Heart left ventricle (tissue), 13 donors: Measurements from ENCODE around the gene GSX1.

ENCODE experiments used
- CTCF ChIP-seq, 12 donors: fragments of 200-600 bp; sonication (generic) in 4 of 12; IDR thresholded peaks; one replicate each; pipeline versions ENCODE4 v1.5.0 to v1.8.0; 2018 to 2022; ENCODE audit warnings: antibody characterized with exemption in 12 of 12, mild to moderate bottlenecking in 5 of 12
- POLR2A ChIP-seq, 2 donors: fragments of 450-650 bp; IDR thresholded peaks; one replicate each; pipeline ENCODE4 v1.6.1; 2017; ENCODE audit warnings: antibody characterized with exemption in 2 of 2, mild to moderate bottlenecking in 2 of 2, moderate library complexity in 2 of 2
- donor health status: ischemic (EF 13 %, LVEDD 7.1; RV severe dilation, severe dysfunction).
- donor health status: DM: no; HTN: yes; CAD: no.
- donor health status: DM: no; HTN: no; CAD: no.
- donor health status: ischemic (EF 25% LVEDD 6.9; RV normal size, moderate dysfunction).
- donor health status: ischemic (EF 25% LVEDD 5.7; RV mildly dilated, moderate dysfunction).
- donor health status: ischemic (EF 35%, LVEDD 5.7; RV mildly dilated, moderate dysfunction).
- donor health status: nonischemic (EF 11% LVEDD 7.7; RV severe dilation, severe dysfunction).
- donor health status: DM: yes; HTN: yes; CAD: no.
- donor health status: PGD.
- donor health status: ischemic (EF 29% LVEDD 5.4; RV normal size, mild dysfunction).
- donor health status: nonischemic (EF 23%, LVEDD 6.1; RV moderate dilation, normal function).

GRCh38 chr13:27839809-27840467 lies 47.7 kb downstream of the GSX1 start:
- no peak for TF ChIP-seq CTCF (IDR thresholded peaks at IDR 0.05)
- no peak for TF ChIP-seq POLR2A (IDR thresholded peaks at IDR 0.05)
